ENCODE results near the gene TACSTD2. TPM values are rescaled to one million over a fixed set of nuclear protein-coding genes. Genes with fewer than 3 reads are reported as not detected.

TACSTD2 gene
- total RNA-seq, 1 donor = under 0.01 TPM

DNA sequence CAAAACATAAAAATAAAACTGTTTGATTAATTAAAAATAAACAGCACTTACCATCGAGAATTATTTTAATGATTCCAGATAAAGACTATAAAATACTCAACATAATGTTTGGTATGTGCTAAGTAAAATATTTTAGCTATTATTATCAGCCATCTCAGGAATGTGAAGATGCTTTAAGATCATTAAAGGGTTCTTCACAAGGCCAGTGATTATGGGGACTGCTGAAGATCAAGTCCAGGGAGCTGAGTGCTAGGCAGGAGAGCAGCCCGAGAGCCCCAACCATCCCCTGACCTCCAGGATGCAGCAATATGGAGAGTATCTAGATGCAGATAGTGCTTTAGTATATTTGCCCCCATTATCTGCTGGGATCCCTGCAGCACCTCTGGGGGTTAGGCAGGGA is 4.6 kb upstream of the TACSTD2 start:
- no peaks in the 10 kb centered on the region for H4K20me1 ChIP-seq (ENCODE audit: insufficient read depth, low read length)
- H3K4me1 ChIP-seq (ENCODE audit: insufficient read depth, low read length) = peaks cover 40% of the 10 kb centered on the region
- no peak overlapping the region for H3K4me3 ChIP-seq (ENCODE audit: insufficient read depth, low read length)
- no peaks in the 10 kb centered on the region for H3K36me3 ChIP-seq (ENCODE audit: insufficient read depth, low read length)
- H3K27ac ChIP-seq (ENCODE audit: low read depth, low read length) = no peak overlapping the region
- no peaks in the 10 kb centered on the region for H3K9me3 ChIP-seq (ENCODE audit: low read depth, low read length)
- no peak overlapping the region for H2AFZ ChIP-seq (ENCODE audit: low read length)
- TF ChIP-seq, protein P1, sequence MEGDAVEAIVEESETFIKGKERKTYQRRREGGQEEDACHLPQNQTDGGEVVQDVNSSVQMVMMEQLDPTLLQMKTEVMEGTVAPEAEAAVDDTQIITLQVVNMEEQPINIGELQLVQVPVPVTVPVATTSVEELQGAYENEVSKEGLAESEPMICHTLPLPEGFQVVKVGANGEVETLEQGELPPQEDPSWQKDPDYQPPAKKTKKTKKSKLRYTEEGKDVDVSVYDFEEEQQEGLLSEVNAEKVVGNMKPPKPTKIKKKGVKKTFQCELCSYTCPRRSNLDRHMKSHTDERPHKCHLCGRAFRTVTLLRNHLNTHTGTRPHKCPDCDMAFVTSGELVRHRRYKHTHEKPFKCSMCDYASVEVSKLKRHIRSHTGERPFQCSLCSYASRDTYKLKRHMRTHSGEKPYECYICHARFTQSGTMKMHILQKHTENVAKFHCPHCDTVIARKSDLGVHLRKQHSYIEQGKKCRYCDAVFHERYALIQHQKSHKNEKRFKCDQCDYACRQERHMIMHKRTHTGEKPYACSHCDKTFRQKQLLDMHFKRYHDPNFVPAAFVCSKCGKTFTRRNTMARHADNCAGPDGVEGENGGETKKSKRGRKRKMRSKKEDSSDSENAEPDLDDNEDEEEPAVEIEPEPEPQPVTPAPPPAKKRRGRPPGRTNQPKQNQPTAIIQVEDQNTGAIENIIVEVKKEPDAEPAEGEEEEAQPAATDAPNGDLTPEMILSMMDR (IDR thresholded peaks at IDR 0.05; ENCODE audit: extremely low read depth, low read depth, low read length) = no peak
- peaks cover 11% of the 10 kb centered on the region for H3K27me3 ChIP-seq (ENCODE audit: insufficient read depth, low read length)
- DNase-seq (ENCODE audit: insufficient read length, low spot score, missing footprints) = no peak
- H3K79me2 ChIP-seq (ENCODE audit: insufficient read depth, low read length) = no peaks in the 10 kb centered on the region
- no peak overlapping the region for H3K4me2 ChIP-seq (ENCODE audit: insufficient read depth, low read length)

DNA sequence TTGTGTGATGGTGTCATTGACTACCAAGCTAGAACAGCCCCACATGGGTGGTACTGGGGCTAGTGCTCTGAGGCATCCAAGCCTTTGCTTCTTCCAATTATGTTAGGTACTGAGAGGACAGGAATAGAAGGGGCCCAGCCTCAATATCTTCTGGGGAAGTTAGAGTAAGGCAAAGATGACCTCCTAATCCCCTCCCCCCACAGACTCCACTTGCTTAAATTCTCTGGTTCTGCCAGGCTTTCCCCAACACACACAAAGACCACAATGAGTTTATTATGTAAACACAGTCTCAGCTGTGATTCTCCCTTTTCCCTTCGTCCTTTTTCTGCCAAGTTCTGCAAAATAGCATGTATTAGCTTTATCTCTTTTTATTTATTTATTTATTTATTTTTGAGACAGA is 3.1 kb upstream of the TACSTD2 start:
- no peaks in the 10 kb centered on the region for H3K79me2 ChIP-seq (ENCODE audit: insufficient read depth, low read length)
- no peaks in the 10 kb centered on the region for H3K36me3 ChIP-seq (ENCODE audit: insufficient read depth, low read length)
- H3K4me1 ChIP-seq (ENCODE audit: insufficient read depth, low read length) = peaks cover 26% of the 10 kb centered on the region
- no peaks in the 10 kb centered on the region for H3K9me3 ChIP-seq (ENCODE audit: low read depth, low read length)
- H3K4me2 ChIP-seq (ENCODE audit: insufficient read depth, low read length) = no peak overlapping the region
- peaks cover 25% of the 10 kb centered on the region for H3K27me3 ChIP-seq (ENCODE audit: insufficient read depth, low read length)
- H4K20me1 ChIP-seq (ENCODE audit: insufficient read depth, low read length) = no peaks in the 10 kb centered on the region
- no peak for DNase-seq (ENCODE audit: insufficient read length, low spot score, missing footprints)
- H3K4me3 ChIP-seq (ENCODE audit: insufficient read depth, low read length) = no peak overlapping the region
- no peak overlapping the region for H3K27ac ChIP-seq (ENCODE audit: low read depth, low read length)
- H2AFZ ChIP-seq (ENCODE audit: low read length) = no peak overlapping the region
- TF ChIP-seq, protein P1 (IDR thresholded peaks at IDR 0.05; ENCODE audit: extremely low read depth, low read depth, low read length) = no peak

DNA sequence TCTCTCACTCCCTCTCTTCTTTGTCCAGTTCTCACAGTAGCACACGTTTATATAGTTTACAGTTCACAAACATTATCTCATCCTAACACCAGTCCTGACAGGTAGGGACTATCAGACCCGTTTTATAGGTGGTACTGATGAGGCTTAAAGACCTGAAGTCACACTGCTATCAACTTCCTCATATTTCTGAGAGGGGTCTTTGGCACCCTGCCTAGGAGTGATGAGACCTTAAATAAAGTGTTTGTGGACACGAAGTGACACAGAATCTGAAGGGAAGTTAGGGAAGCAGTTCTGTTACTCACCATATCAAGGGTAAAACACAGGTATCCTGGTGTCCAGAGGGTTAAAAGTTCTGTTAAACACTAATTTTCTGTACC is 590 bp upstream of the TACSTD2 start:
- Histone ChIP-seq H3K4me2 (ENCODE audit: insufficient read depth, low read length) (peak overlapping the region; percentile 69), H2AFZ (ENCODE audit: low read length) (peak overlapping the region; percentile 72), H3K4me3 (ENCODE audit: insufficient read depth, low read length) (peak overlapping the region; percentile 60), H3K27me3 (ENCODE audit: insufficient read depth, low read length) (peaks cover 47% of the 10 kb centered on the region), H4K20me1 (ENCODE audit: insufficient read depth, low read length) (no peaks in the 10 kb centered on the region), H3K27ac (ENCODE audit: low read depth, low read length) (no peak overlapping the region), H3K9me3 (ENCODE audit: low read depth, low read length) (no peaks in the 10 kb centered on the region), H3K36me3 (ENCODE audit: insufficient read depth, low read length) (no peaks in the 10 kb centered on the region), H3K4me1 (ENCODE audit: insufficient read depth, low read length) (peaks cover 6% of the 10 kb centered on the region), H3K79me2 (ENCODE audit: insufficient read depth, low read length) (no peaks in the 10 kb centered on the region)
- DNase-seq (ENCODE audit: insufficient read length, low spot score, missing footprints) = no peak
- TF ChIP-seq, protein P1 (IDR thresholded peaks at IDR 0.05; ENCODE audit: extremely low read depth, low read depth, low read length) = no peak

DNA sequence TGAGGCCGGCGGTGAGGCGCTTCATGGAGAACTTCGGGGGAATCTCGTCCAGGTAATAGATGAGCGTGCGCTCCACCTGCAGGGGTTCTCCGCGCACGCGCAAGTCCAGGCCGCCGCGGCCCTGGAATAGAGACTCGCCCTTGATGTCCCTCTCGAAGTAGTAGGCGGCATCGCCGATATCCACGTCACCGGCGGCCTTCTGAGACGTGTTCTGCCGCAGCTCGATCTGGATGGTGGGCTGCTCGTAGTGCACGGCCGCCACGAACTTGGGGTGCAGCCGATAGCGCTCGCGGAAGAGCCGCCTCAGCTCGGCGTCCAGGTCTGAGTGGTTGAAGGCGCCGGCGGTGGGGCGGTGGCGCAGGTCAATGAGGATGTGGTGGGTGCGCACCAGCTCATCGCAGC is 726 bp downstream of the TACSTD2 start:
- H3K27me3 ChIP-seq (ENCODE audit: insufficient read depth, low read length) = peaks cover 61% of the 10 kb centered on the region
- no peaks in the 10 kb centered on the region for H3K9me3 ChIP-seq (ENCODE audit: low read depth, low read length)
- DNase-seq (ENCODE audit: insufficient read length, low spot score, missing footprints) = no peak
- H3K4me3 ChIP-seq (ENCODE audit: insufficient read depth, low read length) = peak overlapping the region; percentile 60
- TF ChIP-seq, protein P1 (IDR thresholded peaks at IDR 0.05; ENCODE audit: extremely low read depth, low read depth, low read length) = no peak
- peaks cover 6% of the 10 kb centered on the region for H3K4me1 ChIP-seq (ENCODE audit: insufficient read depth, low read length)
- peak overlapping the region; percentile 69 for H3K4me2 ChIP-seq (ENCODE audit: insufficient read depth, low read length)
- peak overlapping the region; percentile 72 for H2AFZ ChIP-seq (ENCODE audit: low read length)
- H3K27ac ChIP-seq (ENCODE audit: low read depth, low read length) = no peak overlapping the region
- H4K20me1 ChIP-seq (ENCODE audit: insufficient read depth, low read length) = no peaks in the 10 kb centered on the region
- H3K79me2 ChIP-seq (ENCODE audit: insufficient read depth, low read length) = no peaks in the 10 kb centered on the region
- no peaks in the 10 kb centered on the region for H3K36me3 ChIP-seq (ENCODE audit: insufficient read depth, low read length)
